WTC11 (cell line): Measurements from ENCODE around the gene SYT17.

Source experiments
- CBFB ChIP-seq: sonication (generic); formaldehyde crosslinking; IDR thresholded peaks from 2 replicates; pipeline ENCODE4 v1.8.1; 2022; ENCODE audit warnings: mild to moderate bottlenecking, low read depth, missing genetic modification reagents
- CREB1 ChIP-seq: sonication (generic); formaldehyde crosslinking; IDR thresholded peaks from 2 replicates; pipeline ENCODE4 v1.8.0; 2023; ENCODE audit warnings: mild to moderate bottlenecking, missing genetic modification reagents
- ELF4 ChIP-seq: sonication (generic); formaldehyde crosslinking; IDR thresholded peaks from 2 replicates; pipeline ENCODE4 v1.8.1; 2022; ENCODE audit warnings: low read depth, mild to moderate bottlenecking, moderate library complexity, missing genetic modification reagents
- ETV6 ChIP-seq: sonication (generic); formaldehyde crosslinking; IDR thresholded peaks from 2 replicates; pipeline ENCODE4 v1.8.1; 2022; ENCODE audit warnings: mild to moderate bottlenecking, missing genetic modification reagents
- JAZF1 ChIP-seq: fragments of 250-450 bp; sonication (Bioruptor Pico); IDR thresholded peaks from 2 replicates; pipeline ENCODE4 v1.9.0; 2021; ENCODE audit warnings: moderate library complexity, mild to moderate bottlenecking, inconsistent platforms
- MAX ChIP-seq: sonication (generic); formaldehyde crosslinking; IDR thresholded peaks from 2 replicates; pipeline ENCODE4 v1.8.0; 2022; ENCODE audit warnings: mild to moderate bottlenecking, missing genetic modification reagents
- USF2 ChIP-seq: sonication (generic); formaldehyde crosslinking; IDR thresholded peaks from 2 replicates; pipeline ENCODE4 v1.8.1; 2023; ENCODE audit warnings: mild to moderate bottlenecking, missing genetic modification reagents, moderate library complexity
- ZNF232 ChIP-seq: sonication (generic); formaldehyde crosslinking; IDR thresholded peaks from 2 replicates; pipeline ENCODE4 v1.8.0; 2022; ENCODE audit warnings: mild to moderate bottlenecking, missing genetic modification reagents
- ZNF416 ChIP-seq: fragments of 250-450 bp; sonication (Bioruptor Pico); IDR thresholded peaks from 2 replicates; pipeline ENCODE4 v1.9.0; 2021; ENCODE audit warnings: mild to moderate bottlenecking, inconsistent platforms
- TF ChIP-seq, protein P1 (sequence below): fragments of 200-600 bp; IDR thresholded peaks from 2 replicates; pipeline ENCODE4 v1.8.0; 2022; ENCODE audit warnings: antibody characterized with exemption

- TF ChIP-seq CBFB (CRISPR knock-in tag) (no peak), JAZF1 (no peak), USF2 (CRISPR knock-in tag) (no peak), CREB1 (CRISPR knock-in tag) (no peak), ZNF416 (CRISPR knock-in tag) (no peak), ZNF232 (CRISPR knock-in tag) (no peak), ETV6 (CRISPR knock-in tag) (no peak), ELF4 (CRISPR knock-in tag) (no peak), MAX (no peak)
- TF ChIP-seq, protein P1, sequence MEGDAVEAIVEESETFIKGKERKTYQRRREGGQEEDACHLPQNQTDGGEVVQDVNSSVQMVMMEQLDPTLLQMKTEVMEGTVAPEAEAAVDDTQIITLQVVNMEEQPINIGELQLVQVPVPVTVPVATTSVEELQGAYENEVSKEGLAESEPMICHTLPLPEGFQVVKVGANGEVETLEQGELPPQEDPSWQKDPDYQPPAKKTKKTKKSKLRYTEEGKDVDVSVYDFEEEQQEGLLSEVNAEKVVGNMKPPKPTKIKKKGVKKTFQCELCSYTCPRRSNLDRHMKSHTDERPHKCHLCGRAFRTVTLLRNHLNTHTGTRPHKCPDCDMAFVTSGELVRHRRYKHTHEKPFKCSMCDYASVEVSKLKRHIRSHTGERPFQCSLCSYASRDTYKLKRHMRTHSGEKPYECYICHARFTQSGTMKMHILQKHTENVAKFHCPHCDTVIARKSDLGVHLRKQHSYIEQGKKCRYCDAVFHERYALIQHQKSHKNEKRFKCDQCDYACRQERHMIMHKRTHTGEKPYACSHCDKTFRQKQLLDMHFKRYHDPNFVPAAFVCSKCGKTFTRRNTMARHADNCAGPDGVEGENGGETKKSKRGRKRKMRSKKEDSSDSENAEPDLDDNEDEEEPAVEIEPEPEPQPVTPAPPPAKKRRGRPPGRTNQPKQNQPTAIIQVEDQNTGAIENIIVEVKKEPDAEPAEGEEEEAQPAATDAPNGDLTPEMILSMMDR = no peak
Observed at GRCh38 chr16:19127205-19127604, 40.8 kb upstream of the SYT17 start.
